Uterus (tissue), 2 donors: ENCODE data around the gene PROC.

Experiments used
- POLR2A ChIP-seq, 2 donors: fragments of 450-650 bp; IDR thresholded peaks; one replicate each; pipeline ENCODE4 v1.6.1; 2016; ENCODE audit warnings: antibody characterized with exemption in 2 of 2, mild to moderate bottlenecking in 1 of 2, moderate library complexity in 1 of 2
- TF ChIP-seq, protein P1 (sequence below), 4 experiments: fragments of 200-600 bp in 2 of 4; fragments of 450-650 bp in 2 of 4; sonication (generic) in 2 of 4; IDR thresholded peaks; one replicate each; pipeline ENCODE4 v1.5.1; 2016 to 2019; ENCODE audit warnings: antibody characterized with exemption in 4 of 4, mild to moderate bottlenecking in 2 of 4, moderate library complexity in 1 of 4

GRCh38 chr2:127407661-127408003 is 10.6 kb upstream of the PROC start:
- TF ChIP-seq POLR2A (IDR thresholded peaks at IDR 0.05) = no peak
- TF ChIP-seq, protein P1, sequence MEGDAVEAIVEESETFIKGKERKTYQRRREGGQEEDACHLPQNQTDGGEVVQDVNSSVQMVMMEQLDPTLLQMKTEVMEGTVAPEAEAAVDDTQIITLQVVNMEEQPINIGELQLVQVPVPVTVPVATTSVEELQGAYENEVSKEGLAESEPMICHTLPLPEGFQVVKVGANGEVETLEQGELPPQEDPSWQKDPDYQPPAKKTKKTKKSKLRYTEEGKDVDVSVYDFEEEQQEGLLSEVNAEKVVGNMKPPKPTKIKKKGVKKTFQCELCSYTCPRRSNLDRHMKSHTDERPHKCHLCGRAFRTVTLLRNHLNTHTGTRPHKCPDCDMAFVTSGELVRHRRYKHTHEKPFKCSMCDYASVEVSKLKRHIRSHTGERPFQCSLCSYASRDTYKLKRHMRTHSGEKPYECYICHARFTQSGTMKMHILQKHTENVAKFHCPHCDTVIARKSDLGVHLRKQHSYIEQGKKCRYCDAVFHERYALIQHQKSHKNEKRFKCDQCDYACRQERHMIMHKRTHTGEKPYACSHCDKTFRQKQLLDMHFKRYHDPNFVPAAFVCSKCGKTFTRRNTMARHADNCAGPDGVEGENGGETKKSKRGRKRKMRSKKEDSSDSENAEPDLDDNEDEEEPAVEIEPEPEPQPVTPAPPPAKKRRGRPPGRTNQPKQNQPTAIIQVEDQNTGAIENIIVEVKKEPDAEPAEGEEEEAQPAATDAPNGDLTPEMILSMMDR (IDR thresholded peaks at IDR 0.05) = no peak
